ENCODE data around the gene ST3GAL4.

Gene ST3GAL4

GRCh38 chr11:126310992-126311310 lies 44.5 kb upstream of the ST3GAL4 start:
- H3K4me3 ChIP-seq (replicated peaks; ENCODE audit: low read depth, low read length) = no peak overlapping the region
- no peak for DNase-seq (ENCODE audit: low read depth)
- TF ChIP-seq, protein P1, sequence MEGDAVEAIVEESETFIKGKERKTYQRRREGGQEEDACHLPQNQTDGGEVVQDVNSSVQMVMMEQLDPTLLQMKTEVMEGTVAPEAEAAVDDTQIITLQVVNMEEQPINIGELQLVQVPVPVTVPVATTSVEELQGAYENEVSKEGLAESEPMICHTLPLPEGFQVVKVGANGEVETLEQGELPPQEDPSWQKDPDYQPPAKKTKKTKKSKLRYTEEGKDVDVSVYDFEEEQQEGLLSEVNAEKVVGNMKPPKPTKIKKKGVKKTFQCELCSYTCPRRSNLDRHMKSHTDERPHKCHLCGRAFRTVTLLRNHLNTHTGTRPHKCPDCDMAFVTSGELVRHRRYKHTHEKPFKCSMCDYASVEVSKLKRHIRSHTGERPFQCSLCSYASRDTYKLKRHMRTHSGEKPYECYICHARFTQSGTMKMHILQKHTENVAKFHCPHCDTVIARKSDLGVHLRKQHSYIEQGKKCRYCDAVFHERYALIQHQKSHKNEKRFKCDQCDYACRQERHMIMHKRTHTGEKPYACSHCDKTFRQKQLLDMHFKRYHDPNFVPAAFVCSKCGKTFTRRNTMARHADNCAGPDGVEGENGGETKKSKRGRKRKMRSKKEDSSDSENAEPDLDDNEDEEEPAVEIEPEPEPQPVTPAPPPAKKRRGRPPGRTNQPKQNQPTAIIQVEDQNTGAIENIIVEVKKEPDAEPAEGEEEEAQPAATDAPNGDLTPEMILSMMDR (IDR thresholded peaks at IDR 0.05; ENCODE audit: low read length, missing control alignments) = no peak

DNA sequence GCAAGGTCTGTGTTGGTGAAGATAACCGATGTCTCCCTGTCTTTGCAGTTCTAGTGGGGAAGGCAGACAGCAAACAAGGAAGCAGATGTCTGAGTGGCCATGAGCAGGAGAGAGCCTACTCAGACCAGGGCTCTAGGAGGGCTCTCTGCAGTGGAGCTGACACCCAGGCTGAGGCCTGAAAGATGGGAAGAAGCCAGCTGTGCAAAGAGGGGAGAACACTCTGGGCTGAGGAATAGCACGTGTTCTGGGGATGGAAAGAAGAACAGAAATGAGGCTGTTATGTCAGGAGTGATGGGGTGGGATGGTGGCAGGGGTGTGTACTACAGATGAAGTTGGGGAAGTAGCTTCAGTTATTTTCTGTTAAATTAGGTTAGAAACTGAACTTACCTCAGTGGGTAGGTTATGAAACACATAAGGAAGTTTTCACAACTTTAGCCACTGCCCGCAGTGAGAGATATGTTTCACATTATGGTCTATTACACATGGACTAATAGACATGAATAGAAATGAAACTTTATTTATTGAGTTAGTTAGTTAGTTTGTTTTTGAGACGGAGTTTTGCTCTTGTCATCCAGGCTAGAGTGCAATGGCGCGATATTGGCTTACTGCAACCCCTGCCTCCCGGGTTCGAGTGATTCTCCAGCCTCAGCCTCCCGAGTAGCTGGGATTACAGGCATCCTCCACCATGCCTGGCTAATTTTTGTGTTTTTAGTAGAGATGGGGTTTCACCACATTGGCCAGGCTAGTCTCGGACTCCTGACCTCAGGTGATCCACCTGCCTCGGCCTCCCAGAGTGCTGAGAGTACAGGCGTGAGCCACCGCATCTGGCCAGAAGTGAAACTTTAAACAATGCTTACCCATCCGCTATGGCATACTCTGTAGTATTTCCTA lies 43.8 kb upstream of the ST3GAL4 start:
- TF ChIP-seq, protein P1 (IDR thresholded peaks at IDR 0.05; ENCODE audit: low read length, missing control alignments) = no peak
- H3K4me3 ChIP-seq (replicated peaks; ENCODE audit: low read depth, low read length) = no peak overlapping the region

DNA sequence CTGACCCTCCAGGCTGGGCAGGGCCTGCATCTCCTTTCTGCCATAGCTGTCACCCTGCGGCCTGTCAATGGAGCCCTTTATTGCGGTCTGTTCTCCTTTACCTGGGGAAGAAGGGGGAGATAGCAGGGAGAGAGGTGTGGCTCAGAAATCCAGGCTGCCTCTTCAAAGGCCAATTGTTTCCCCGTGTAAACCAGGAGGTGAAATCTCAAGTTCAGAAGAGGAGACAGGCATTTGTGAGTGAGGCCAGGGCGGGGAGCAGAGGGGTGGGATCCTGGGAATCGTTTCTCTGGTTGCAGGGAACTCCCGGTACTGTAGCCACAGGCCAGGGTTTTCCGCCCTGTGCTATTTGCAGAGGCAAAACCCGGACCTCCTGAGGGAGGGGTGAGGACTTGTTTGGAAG lies 42.5 kb upstream of the ST3GAL4 start:
- DNase-seq (ENCODE audit: low read depth) = no peak
- TF ChIP-seq, protein P1 (IDR thresholded peaks at IDR 0.05; ENCODE audit: low read length, missing control alignments) = no peak
- H3K4me3 ChIP-seq (replicated peaks; ENCODE audit: low read depth, low read length) = no peak overlapping the region

More for the DNA sequence above, 43.8 kb upstream of the ST3GAL4 start:
- DNase-seq (ENCODE audit: low read depth) = no peak

- TF ChIP-seq, protein P1 (IDR thresholded peaks at IDR 0.05; ENCODE audit: low read length, missing control alignments) = no peak
These were observed 41.7 kb upstream of the ST3GAL4 start for GRCh38 chr11:126313826-126314225.

DNA sequence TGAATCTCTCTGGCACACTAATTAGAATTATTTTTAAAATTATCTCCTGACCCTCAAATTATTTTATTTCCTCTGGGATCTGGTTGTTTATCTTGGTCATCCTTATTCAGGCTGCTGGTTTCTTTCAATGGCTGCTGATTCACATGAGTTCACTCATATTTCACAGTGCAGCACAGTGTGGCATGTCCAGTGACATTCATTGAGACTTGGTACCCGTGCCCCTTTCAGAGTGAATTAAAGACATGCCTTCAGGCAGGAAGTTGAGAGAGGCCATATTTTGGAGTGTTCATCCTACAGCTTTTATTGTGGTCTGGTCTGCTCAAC lies 38.1 kb upstream of the ST3GAL4 start:
- H3K4me3 ChIP-seq (replicated peaks; ENCODE audit: low read depth, low read length) = no peak overlapping the region
- DNase-seq (ENCODE audit: low read depth) = no peak
- TF ChIP-seq, protein P1 (IDR thresholded peaks at IDR 0.05; ENCODE audit: low read length, missing control alignments) = no peak

More at GRCh38 chr11:126313826-126314225, 41.7 kb upstream of the ST3GAL4 start:
- H3K4me3 ChIP-seq (replicated peaks; ENCODE audit: low read depth, low read length) = no peak overlapping the region
- DNase-seq (ENCODE audit: low read depth) = no peak

- peak overlapping the region; percentile 4 for H3K4me3 ChIP-seq (replicated peaks; ENCODE audit: low read depth, low read length)
- DNase-seq (ENCODE audit: low read depth) = peak; percentile 71
- TF ChIP-seq, protein P1 (IDR thresholded peaks at IDR 0.05; ENCODE audit: low read length, missing control alignments) = no peak
These were observed 37.5 kb upstream of the ST3GAL4 start for GRCh38 chr11:126317756-126318573.
